Measurements from ENCODE around the gene MED26.

GRCh38 chr19:16637535-16637934 is 9.5 kb upstream of the MED26 start:
- no peak for TF ChIP-seq CTCF (IDR thresholded peaks at IDR 0.05)
- no peak for TF ChIP-seq POLR2A (IDR thresholded peaks at IDR 0.05)
